Right lung (tissue), 5 donors: Measurements from ENCODE around the gene STIP1. TPM values are rescaled to one million over a fixed set of nuclear protein-coding genes. Genes with fewer than 3 reads are reported as not detected.
"Not testable (repeated sequence)": the region's sequence is repeated elsewhere in the genome, so short reads cannot be mapped to it uniquely, and the experiment has no call there.

ENCODE experiments used
- DNase-seq, 2 donors: peaks; one replicate each; pipeline ENCODE4 v3.0.0-alpha.2; 2013
- polyA plus RNA-seq, 5 donors: library from polyadenylated mRNA; unstranded; fragments of 120-200 nt; gene quantifications; one replicate each; pipeline versions ENCODE4 v1.2.1 to v1.2.3, GENCODE V29; 2013; ENCODE audit warnings: inconsistent platforms in 1 of 5, low replicate concordance in 1 of 5; ENCODE audit not compliant: insufficient read length in 5 of 5, insufficient read depth in 1 of 5

STIP1 gene
- polyA plus RNA-seq, 5 donors, result 168 to 203 (median 187) TPM

DNA sequence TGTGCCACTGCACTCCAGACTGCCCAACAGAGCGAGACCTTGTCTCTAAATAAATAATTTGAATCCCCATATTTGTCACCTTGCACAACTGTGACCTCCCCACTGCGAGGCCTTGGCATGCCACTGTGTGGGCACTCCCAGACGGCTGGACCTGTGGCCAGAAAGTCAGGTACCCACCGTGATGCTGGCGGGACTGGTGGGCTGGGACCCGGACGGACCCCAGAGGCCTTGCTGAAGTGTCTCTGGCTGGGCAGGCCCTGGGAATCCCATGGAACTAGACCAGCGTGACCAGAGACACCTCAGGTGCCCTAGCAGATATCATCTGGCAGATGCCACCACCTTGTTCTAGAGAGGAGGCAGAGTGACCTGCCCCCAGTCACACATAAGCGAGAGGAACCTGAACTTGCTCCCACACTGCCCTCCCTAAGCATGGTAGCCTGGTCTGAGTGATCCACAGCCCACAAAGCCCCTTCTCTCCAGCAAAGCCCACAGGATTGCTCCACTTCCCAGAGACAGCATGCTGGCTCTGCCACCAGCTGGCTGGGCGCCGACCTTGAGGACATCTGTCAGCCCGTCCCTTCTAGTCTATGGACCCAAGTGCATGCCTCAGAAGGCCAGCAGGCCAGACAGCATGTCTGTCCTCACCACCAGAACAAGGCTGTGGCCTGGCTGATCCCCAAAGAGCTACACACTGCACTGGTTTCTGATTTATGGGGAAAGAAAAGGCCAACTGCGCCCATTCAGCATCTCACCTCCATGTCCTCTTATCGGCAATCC, 29.5 kb upstream of the STIP1 start:
- no peak for DNase-seq

DNA sequence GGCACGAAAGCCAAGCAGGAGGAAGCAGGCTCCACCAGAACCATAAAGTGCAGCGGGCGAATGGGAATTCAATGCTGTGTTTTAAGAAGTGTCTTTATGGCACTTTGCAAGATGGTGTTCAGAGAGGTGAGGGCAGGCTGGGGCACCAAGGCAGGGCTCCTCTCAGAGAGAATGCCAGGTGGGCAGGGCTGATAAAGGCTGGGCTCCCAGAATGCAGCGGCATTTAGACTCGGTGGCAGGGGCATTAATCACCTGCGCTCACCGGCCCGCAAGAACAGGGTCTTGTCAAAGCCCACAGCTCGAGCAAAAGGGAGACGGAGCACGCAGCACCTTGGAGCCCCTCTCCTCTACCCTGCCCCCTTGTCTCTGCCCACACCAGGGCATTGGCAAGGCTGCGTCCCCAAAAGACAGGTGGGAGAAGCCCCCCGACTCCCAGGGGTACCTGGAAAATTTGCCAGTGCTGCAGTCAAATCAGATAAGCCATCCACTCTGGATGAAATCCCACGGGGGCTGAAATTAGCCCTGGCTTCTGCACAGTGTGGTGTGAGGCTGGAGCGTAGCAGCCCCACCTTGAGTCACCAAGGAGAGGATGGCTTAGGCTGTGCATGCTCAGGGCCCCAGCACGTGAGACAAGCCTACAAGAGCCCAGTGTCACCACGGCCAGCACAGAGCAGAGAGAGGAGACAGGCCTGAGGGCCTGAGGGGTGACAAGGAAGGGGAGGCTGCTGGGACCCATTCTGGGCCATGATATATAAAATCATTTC, 28.2 kb upstream of the STIP1 start:
- no peak for DNase-seq

DNA sequence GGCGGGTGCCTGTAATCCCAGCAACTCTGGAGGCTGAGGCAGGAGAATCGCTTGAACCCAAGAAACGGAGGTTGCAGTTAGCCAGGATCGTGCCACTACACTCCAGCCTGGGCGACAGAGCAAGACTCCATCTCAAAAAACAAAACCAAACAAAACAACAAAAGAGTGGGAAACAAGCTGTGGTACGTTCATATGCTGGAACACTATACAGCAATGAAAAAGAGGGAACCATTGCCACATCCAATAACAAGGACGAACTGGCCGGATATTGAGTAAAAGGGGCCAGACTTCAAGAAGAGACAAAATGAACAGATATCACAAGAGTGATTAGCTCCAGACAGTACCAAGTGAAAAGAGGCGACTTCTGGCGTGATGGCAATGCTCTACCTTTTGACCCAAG, 24.9 kb upstream of the STIP1 start:
- no peak for DNase-seq

DNA sequence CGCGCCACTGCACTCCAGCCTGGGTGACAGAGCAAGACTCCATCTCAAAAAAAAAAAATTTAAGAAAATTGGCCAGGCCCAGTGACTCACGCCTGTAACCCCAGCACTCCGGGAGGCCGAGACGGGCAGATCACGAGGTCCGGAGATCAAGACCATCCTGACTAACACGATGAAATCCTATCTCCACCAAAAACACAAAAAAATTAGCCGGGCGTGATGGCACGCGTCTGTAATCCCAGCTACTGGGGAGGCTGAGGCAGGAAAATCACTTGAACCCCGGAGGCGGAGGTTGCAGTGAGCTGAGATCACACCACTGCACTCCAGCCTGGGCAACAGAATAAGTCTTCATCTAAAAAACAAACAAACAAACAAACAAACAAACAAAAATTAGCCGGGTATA, 23.2 kb upstream of the STIP1 start:
- not testable (repeated sequence) for DNase-seq

DNA sequence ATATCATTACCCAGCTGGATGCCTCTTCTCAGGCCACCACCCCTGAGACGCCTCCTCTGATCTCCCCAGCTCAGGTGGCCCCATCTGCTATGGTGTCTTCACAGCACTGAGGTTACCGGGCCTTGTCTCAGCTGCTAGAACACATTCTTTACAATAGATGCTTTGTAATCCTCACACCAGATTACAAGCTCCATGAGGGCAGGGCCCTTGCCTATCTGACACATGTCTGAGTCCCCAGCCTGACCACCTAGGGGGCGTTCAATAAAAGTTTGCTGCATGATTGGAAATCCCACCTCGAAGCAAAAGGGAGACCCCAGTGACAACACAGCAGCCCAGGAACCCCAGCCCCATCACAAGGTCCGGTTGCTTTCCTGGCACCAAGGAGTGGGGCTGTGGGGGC, 22.0 kb upstream of the STIP1 start:
- DNase-seq, result no peak

DNA sequence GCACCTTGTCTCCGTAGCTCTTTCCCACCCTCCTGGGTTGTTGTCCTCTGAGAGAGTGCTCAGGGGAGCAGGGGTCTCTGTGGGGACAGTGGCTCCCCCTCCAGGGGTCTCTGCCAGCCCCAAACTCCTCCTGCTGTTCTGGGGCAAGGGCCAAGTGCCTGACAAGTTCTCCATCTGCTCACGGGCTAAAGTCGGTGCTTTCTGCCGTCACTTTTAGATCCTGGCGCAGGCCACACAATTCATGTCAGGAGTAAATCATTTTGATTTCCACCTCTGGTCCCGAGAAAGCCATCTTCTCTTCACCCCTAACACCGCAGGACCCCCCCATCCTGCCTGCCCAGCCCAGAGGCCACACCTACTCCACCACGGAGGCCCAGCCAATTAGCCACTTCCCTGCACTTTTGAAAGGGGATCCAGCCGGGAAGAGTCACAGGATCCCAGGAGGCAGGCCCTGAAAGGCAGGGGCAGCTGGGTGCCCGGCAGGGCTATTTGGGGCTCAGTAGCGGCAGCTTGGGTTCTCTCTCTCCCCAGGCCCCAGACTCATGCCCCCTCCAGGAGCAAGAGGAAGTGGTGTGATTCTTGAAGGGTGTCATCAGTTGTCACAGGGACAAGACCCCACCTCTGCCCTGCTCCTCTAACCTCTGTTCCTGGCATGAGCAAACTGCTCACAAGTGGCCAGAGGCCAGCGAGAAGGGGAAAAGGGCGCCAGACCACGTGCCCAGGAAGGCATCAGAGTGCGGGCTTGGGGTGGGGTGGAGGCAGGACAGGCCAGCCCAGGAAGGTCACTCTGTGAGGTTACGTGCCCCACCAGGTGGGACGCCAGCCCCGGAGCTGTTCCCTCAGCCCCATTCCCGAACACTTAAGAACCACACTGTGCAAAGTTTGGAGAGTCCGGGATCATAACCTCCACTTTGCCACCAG, 21.3 kb upstream of the STIP1 start:
- no peak for DNase-seq

DNA sequence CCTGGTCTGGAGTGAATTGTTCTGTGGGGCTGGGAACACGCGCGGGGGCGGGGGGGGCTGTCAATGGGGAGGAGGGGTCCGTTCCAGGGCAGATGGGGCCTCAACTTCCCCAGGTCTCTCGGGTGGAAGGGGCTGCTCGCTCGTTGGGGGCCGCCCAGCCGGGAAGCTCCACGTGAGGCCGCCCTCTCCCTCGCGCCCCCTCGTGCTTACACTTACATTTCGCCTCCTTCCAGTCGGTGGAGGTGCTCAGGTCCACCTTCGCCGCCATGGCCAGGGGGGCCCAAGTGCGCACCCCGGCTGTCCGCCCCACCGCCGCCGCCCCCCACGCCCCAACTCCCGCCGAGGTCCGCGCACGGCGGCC, 20.5 kb upstream of the STIP1 start:
- no peak for DNase-seq

DNA sequence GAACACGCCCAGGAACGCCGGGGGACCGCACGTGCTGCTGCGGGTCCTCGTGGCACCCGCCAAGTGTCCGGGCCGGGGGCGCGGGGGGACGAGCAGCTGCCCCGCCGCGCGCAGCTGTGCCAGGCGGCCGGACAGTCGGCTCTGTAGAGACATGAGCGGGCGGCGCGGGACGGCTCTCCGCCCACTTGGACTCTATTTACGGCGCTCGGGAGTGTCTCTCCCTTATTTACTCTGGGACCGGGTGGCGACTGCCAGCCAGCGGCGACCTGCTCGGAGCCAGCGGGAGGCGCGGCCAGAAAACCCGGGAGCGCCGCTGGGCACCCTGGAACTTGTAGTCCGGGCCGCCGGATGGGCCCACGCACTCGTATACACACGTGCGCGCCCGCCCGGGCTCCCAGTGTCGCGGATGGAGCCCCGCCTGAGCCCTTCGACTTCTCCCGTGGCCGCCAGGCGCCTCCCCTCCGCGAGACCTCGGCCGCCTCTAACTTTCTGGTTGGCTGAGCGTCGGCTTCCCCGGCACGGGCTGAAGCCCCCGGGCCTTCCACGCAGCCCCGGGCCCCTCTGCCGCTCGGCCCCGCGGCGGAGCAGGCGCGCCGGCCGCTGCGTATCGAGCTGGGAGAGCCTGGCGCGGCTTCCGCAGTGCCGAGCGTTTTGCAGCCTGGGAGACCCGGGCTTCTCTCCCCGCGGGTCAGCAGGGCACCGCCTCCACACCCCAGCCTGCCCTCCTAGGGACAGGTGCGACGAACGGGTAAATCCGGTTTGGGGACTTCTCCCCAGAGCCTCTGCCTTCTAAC, 19.9 kb upstream of the STIP1 start, which contains the start of gene MACROD1:
Gene MACROD1 (minus strand): TSS at position 272 of the 794 bp plus-strand sequence. CDS start 119 bp downstream, at position 153.
- peak; percentile 71 to 72 for DNase-seq

DNA sequence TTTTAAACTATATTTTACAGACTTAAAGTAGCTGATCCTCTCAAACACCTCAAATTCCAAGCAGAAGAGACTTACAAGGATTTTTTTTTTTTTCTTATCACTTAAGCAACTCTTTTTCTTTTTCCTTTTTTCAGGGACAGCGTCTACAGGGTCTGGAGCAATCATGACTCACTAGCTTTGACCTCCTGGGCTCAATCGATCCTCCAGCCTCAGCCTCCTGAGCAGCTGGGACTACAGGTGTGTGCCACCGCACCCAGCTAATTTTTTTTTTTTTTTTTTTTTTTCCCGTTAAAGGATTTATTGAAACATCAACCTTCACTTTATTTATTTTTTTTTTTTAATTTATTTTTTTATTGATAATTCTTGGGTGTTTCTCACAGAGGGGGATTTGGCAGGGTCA, 15.6 kb upstream of the STIP1 start:
- DNase-seq, result no peak

DNA sequence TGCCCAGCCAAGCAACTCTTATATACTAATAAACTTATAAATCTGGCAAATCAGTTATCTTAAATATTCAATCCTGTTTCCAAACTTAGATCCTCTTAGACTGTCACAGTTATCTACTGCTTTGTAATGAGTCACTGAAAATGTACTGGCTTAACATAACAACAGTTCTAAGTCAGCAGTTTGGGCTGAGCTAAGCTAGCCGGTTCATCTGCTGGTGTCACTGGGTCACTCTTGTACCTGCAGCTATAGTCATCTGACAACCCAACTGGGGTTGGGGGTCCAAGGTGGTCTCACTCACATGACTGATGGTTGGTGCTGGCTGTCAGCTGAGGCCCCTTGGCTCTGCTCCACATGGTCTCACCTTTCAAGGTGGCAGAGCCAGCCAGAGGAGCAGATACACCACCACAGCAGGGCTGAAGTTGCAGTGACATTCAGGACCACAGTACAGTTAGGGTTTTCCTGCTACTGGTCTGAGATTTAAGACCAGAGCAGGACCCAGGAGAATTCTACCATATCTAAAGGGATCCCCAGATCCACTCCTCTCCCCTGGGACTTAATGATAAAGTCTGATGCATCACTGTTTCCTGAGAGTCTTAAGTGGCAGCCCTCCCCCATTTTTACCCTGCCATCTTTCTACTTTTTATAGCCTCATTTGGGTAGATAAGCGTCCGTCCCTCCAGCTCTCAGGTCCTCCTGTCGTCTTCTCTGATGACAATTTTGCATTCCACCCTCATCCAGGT, 12.2 kb upstream of the STIP1 start:
- DNase-seq, result no peak

DNA sequence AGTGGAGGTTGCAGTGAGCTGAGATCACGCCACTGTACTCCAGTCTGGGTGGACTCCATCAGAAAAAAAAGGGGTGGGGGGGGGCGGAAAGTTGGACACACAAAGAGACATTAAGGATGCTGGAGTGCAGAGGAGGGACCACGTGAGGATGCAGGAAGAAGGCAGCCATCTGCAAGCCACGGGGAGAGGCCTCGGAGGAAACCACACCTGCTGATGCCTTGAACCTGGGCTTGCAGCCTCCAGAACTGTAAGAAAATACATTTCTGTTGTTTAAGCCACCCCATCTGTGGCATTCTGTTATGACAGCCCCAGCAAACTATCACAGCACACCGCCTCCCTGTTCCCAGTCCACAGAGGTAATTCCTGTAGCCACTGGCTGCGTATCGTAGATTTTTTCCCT, 9.2 kb upstream of the STIP1 start:
- no peak for DNase-seq

DNA sequence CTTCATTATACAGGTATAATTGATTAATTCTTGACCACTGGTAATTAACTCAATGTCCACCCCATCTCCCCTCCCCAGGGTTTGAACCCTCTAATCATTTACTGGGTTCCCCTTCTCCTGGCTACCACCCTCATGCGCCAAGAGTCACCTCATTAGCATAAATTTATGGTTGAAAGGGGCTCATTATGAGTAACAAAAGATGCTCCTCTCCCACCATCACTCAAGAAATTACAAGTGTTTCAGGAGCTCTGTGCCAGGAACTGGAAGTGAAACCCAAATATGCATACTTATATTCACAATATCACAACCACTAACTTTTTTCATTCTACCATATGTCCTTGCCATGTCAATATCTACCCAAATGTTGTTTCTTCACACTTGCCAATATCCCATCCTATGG, 7.8 kb upstream of the STIP1 start:
- DNase-seq, result no peak

DNA sequence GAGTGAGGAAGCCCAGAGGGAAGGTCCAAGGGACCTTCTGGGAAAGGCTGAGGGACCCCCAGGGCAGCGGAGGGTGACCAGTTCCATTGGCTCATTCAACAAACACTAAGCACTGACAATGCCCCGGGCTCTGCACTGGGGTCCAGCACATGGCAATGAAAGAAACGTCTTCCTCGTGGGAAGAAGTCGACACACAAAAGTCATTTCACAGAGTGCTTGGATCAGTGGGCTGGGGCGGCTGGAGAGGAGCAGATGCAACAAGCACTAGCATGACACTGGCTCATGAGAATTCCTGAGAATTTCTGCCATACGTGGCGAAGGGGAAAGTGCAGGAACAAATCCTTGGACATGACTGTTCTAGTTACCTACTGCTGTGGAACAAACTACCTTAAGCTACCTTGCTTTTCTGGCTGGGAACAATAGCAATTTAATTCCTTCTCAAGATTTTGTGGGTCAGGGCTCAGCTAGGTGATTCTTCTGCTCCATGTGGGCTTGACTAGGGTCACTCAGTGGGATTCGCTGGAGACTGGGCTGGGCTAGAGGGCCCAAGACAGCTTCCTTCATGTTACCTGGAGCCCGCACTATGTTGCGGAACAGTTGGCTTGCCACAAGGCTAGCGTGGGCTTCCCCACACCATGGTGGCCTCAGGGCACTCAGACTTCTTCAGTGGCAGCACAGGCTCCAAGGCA, 6.9 kb upstream of the STIP1 start:
- no peak for DNase-seq

DNA sequence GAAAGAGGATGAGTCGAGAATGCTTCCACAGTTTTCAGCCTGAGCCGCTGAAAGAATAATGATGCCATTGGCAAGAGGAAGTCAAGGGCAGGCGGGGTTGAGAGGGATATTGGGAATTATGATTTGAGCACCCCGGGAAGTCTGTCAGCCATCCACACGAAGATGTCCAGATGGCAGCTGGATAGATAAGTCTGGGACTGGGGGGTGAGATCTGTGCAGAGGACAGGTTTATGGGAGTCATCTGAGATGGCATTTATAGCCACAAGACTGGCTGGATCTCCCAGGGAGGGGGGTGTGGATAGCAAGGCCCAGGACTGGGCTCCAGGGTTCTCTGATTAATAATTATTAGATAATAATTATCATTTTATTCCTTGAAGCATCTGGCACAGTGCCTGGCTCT, 5.1 kb upstream of the STIP1 start:
- no peak for DNase-seq

DNA sequence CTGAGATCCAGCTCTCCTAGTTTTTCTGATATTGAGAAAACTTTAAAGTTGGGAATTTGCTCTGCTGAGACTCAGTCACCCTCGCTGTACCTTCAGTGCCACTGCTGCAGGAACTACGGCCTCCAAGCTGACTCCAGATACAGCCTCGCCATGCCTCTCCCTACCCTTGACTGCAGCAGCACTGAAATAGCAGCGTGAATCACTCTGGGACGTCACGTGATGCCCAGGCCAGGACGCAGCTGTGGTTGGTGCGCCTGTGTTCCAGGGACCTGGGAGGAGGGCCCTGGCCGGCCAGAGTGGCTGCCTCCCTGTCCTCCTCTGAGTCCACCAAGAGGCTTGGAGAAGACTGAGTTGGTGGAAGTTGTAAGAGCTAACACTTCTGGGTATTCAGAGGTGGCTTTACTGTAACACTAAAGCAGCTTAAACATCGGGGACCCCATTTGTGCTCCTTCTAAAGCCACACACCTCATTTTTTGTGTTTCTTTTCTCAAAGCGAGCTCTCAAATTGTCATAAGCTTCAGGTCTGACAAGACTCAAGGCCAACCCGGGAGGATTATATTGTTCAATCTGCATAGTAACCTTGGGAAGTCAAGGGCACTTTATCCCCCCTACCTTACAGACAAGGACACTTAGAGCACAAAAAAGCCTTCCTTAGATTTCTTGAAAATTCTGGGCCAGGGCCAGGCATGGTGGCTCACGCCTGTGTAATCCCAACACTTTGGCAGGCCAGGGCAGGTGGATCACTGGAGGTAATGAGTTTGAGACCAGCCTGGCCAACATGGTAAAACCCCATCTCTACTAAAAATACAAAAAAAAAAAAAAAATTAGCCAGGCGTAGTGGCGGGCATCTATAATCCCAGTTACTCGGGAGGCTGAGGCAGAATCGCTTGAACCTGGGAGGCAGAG, 4.2 kb upstream of the STIP1 start:
- peak; percentile 77 to 80 for DNase-seq

DNA sequence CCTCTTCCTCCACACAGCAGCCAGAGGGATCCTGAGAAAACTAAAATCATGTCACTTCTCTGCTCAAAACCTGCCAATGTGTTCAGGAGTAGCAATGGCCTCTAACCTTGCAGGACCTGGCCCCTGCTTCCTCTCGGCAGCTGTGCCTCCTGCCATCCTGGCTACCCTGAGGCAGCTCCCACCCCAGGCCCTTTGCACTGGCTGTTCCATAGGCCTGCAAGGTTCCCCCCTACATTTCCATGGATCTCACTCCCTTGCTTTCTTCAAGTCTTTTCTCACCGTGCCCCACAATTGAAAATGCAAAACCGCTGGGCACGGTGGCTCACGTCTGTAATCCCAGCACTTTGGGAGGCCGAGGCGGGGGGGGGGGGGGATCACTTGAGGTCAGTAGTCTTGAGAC, 2.1 kb upstream of the STIP1 start:
- DNase-seq, result no peak

DNA sequence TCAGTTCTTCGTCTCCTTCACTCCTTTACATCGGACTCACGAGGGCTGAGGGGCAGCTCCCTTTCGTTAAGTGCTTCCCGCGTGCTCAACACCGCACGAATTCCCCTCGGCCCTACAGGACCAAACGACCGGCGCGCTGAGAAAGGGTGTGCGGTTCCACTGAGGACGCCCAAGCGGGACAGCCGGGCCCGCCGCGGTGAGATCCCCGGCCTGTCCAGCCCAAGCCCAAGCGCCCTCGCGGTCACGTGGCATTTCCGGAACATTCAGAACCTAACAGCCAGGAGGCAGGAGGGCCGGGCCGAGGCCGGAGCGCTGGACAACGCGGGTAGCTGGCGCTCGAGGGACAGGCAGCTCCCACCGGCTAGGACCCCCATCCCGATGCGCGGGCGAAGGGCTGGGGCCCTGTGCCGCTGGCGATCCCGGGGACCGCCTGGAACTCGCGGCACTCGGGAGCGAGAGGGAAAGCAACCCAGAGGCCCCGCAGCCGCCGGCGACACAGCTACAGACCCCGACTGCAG, 737 bp upstream of the STIP1 start:
- DNase-seq, result no peak

DNA sequence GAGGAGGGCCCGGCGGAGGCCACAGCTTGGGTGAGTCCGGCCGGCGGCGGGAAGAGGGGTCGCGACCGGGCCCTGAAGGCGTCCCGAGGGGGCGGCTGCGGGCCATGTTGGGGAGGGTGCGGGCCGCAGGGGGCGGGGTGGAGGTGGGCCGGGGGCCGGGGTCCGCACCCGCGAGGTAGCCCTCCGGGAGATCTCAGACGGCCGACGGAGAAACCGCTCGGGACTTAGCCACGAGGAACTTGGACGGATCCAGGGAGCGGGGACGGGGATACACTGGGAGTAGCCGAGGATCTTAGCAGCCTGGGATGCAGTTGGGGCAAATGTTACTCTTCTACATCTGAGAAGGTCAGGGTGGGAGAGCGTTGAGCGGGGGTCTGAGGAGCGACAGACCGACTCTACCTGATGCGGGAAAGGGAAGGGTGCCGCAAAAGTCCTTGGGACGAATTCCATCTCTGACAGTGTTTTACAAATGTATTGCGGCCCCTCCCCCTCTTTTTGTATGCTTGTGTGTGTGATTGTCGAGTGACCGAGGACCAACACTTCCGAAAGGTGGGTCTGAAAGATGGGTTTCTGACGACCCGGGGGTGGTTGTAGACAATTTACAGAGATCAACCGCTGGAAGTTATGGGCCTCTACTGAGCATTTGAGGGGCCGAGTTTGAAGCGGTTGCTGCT, 658 bp downstream of the STIP1 start:
- DNase-seq, result no peak
